Measurements from ENCODE around the gene MOB2. TPM values are rescaled to one million over a fixed set of nuclear protein-coding genes. Genes with fewer than 3 reads are reported as not detected.

The MOB2 gene
- total and polyA plus RNA-seq, 2 of the 13 experiments (the other 11 are each of a cell fraction or from before 2014, with no cell fraction given): 21.8 to 27.7 TPM

DNA sequence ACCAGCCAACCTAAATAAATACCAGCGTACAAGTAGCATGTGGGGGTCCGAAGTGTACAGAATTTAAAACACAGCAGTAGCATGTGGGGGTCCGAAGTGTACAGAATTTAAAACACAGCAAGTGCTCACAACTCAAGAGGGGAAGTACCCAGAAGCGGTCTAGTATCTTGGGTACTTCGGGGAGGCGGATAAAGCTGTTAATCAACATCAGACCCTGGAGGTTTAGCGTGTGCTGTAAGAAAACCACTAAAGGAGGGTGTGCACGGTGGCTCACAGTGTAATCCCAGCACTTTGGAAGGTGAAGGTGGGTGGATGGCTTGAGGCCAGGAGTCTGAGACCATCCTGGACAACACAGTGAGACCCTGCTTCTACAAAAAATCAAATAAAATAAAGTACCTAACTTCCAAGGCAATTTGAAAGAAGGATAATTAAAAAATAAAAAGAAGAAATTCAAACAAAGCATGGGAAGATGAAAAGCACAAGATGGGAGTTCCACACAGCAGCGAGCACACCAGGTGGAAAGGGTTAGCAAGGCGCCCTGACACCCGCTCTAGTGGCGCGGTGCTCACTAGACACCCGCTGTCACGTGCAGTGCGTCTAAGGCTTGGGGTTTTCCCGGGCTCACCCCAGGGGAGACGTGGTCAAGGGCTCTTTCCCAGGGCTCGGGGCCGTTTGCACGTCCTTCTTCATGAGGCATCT lies 35.0 kb upstream of the MOB2 start:
- POLR2A ChIA-PET: no interaction called here
- in situ Hi-C loops (cut with HindIII; ENCODE audit: extremely low pct_ligation_motif_present, low pct_unique_long_range_greater_than_20kb) (no loop called here), intact Hi-C loops (cut with micrococcal nuclease; ENCODE audit: unreplicated experiment) (no loop called here)
- H3K79me2 ChIP-seq (ENCODE audit: insufficient read depth, low read length): peaks cover 6% of the 10 kb centered on the region
- peaks cover 51% of the 10 kb centered on the region for H4K20me1 ChIP-seq (ENCODE audit: insufficient read depth, low read length)
- H3K9me3 ChIP-seq (ENCODE audit: low read length): no peaks in the 10 kb centered on the region
- no peak for ATAC-seq
- H3K4me3 ChIP-seq (replicated peaks in 1 of 3; ENCODE audit: insufficient read depth in 1 of 3, low read depth in 2 of 3, low read length in 3 of 3): no peak overlapping the region
- DNase-seq (ENCODE audit: low spot score): no peak
- BruUV-seq (replicated peaks): no TSS peak
- no peak overlapping the region for H2AFZ ChIP-seq (ENCODE audit: low read length)
- FAIRE-seq: no peak
- no peak for TF ChIP-seq SMYD3 (CRISPR knock-in tag; IDR thresholded peaks at IDR 0.05)
- TF ChIP-seq SMARCC2 (IDR thresholded peaks at IDR 0.05): no peak
- TF ChIP-seq PHF8 (CRISPR knock-in tag; IDR thresholded peaks at IDR 0.05): no peak
- TF ChIP-seq NFIB (CRISPR knock-in tag; IDR thresholded peaks at IDR 0.05; ENCODE audit: borderline replicate concordance): no peak
- TF ChIP-seq ZNF773 (CRISPR knock-in tag; IDR thresholded peaks at IDR 0.05; ENCODE audit: borderline replicate concordance): no peak
- no peak for TF ChIP-seq KDM2A (CRISPR knock-in tag; IDR thresholded peaks at IDR 0.05; ENCODE audit: borderline replicate concordance, low read depth)
- TF ChIP-seq FOXP4 (CRISPR knock-in tag; IDR thresholded peaks at IDR 0.05): no peak
- no peak for TF ChIP-seq NFIC (IDR thresholded peaks at IDR 0.05; ENCODE audit: low read length)
- TF ChIP-seq PRMT3 (CRISPR knock-in tag; IDR thresholded peaks at IDR 0.05; ENCODE audit: borderline replicate concordance, low read depth): no peak
- TF ChIP-seq ARNT (IDR thresholded peaks at IDR 0.05): no peak
- no peak for TF ChIP-seq KLF16 (CRISPR knock-in tag; IDR thresholded peaks at IDR 0.05)
- TF ChIP-seq GPN1 (CRISPR knock-in tag; IDR thresholded peaks at IDR 0.05; ENCODE audit: borderline replicate concordance): no peak
- no peak for TF ChIP-seq U2AF2 (IDR thresholded peaks at IDR 0.05; ENCODE audit: low read depth, low read length)
- TF ChIP-seq, protein P1, sequence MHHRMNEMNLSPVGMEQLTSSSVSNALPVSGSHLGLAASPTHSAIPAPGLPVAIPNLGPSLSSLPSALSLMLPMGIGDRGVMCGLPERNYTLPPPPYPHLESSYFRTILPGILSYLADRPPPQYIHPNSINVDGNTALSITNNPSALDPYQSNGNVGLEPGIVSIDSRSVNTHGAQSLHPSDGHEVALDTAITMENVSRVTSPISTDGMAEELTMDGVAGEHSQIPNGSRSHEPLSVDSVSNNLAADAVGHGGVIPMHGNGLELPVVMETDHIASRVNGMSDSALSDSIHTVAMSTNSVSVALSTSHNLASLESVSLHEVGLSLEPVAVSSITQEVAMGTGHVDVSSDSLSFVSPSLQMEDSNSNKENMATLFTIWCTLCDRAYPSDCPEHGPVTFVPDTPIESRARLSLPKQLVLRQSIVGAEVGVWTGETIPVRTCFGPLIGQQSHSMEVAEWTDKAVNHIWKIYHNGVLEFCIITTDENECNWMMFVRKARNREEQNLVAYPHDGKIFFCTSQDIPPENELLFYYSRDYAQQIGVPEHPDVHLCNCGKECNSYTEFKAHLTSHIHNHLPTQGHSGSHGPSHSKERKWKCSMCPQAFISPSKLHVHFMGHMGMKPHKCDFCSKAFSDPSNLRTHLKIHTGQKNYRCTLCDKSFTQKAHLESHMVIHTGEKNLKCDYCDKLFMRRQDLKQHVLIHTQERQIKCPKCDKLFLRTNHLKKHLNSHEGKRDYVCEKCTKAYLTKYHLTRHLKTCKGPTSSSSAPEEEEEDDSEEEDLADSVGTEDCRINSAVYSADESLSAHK (CRISPR knock-in tag; IDR thresholded peaks at IDR 0.05; ENCODE audit: borderline replicate concordance): no peak
- TF ChIP-seq EHMT2 (IDR thresholded peaks at IDR 0.05; ENCODE audit: borderline replicate concordance, low read depth, low read length): no peak
- WGBS (ENCODE audit: low lambda C conversion rate): 94% methylated on average over 21 of the region's 21 CpGs
- no peak overlapping the region for H3K27ac ChIP-seq (ENCODE audit: extremely low read length, insufficient read depth, low read length)
- H3K27me3 ChIP-seq (ENCODE audit: control insufficient read depth in 1 of 2, insufficient read depth in 2 of 2, low read length in 2 of 2): no peaks in the 10 kb centered on the region
- no peaks in the 10 kb centered on the region for H3K36me3 ChIP-seq (replicated peaks in 1 of 2; ENCODE audit: control insufficient read depth in 1 of 2, insufficient read depth in 2 of 2, low read length in 2 of 2)
- H3K4me1 ChIP-seq (ENCODE audit: insufficient read depth, low read length): peaks cover 15% of the 10 kb centered on the region
- no peak overlapping the region for H3K4me2 ChIP-seq (ENCODE audit: low read depth, low read length)
- no peak overlapping the region for H3K9ac ChIP-seq (ENCODE audit: insufficient read depth, low read depth, low read length)
- CTCF ChIA-PET (ENCODE audit: low intra/inter-chr PET ratio, low total read pairs): no interaction called here
